ENCODE measurements around the gene GSTM2. TPM values are rescaled to one million over a fixed set of nuclear protein-coding genes. Genes with fewer than 3 reads are reported as not detected.

Gene GSTM2
- total and polyA plus RNA-seq, 3 donors from 2014 or later, result 68.0 to 131 (median 83.2) TPM

DNA sequence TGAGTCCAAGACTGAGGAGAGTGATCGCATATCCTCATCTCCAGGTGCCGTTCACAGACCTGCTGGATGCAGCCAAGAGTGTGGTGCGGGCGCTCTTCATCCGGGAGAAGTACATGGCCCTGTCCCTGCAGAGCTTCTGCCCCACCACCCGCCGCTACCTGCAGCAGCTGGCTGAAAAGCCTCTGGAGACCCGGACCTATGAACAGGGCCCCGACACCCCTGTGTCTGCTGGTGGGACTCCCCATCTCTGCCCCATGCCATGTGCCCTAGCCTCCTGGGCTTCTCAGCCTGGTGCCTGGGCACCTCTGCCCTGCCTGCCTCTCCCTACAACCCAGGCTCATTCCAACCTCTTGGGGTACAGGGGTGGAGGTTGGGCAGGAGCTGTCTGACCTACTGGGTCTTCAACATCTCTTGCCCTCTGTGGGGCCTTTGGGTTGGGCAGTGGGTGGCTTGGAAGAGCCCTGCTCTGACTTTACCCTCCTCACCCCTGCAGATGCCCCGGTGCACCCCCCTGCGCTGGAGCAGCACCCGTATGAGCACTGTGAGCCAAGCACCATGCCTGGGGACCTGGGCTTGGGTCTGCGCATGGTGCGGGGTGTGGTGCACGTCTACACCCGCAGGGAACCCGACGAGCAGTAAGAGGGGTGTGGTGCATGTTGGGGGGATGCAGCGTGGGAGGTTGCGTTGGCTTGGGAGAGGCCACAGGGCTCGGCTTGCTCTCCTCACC is 41.0 kb upstream of the GSTM2 start:
- no peaks in the 10 kb centered on the region for H3K36me3 ChIP-seq (ENCODE audit: low read depth, missing control alignments)
- no peaks in the 10 kb centered on the region for H3K27me3 ChIP-seq
- H3K9me3 ChIP-seq, result no peaks in the 10 kb centered on the region
- no peak for TF ChIP-seq CTCF (IDR thresholded peaks at IDR 0.05)
- no peak for TF ChIP-seq POLR2A (IDR thresholded peaks at IDR 0.05)
- no peak for DNase-seq
- intact Hi-C loops (cut with DNase I; ENCODE audit: low total_unique reads), result loop anchor here (5.0 kb wide), 1 partner anchor 75 kb away; no protein-coding TSS in a partner anchor
- WGBS, 2 donors, result 91 to 96% methylated on average over 7 to 21 of the region's 21 CpGs
- H3K4me1 ChIP-seq, result peaks cover 29% of the 10 kb centered on the region
- no peak overlapping the region for H3K4me3 ChIP-seq
- H3K27ac ChIP-seq, result no peak overlapping the region

DNA sequence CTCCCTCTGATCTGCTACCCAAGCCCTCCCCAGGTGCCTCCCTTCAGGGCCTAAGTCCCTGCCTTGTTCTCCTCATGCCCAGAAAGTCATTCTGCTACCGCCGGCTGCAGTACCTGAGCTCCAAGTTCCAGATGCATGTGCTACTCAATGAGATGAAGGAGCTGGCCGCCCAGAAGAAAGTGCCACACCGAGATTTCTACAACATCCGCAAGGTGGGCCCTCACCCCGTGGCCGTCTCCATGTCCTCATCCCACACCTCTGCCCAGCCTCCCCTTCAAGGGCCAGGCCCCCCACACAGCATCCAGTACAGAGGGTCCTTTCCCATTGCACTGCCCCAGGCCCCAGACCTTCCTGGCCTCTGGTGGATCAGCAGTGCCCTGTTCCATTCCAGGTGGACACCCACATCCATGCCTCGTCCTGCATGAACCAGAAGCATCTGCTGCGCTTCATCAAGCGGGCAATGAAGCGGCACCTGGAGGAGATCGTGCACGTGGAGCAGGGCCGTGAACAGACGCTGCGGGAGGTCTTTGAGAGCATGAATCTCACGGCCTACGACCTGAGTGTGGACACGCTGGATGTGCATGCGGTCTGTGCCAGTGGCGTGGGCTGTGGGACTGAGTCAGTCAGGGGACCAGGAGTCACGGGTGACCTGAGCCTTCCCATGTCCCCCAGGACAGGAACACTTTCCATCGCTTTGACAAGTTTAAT is 40.0 kb upstream of the GSTM2 start:
- no peaks in the 10 kb centered on the region for H3K36me3 ChIP-seq (ENCODE audit: low read depth, missing control alignments)
- 91 to 92% methylated on average over 11 to 23 of the region's 23 CpGs for WGBS, 2 donors
- H3K4me3 ChIP-seq, result no peak overlapping the region
- TF ChIP-seq POLR2A (IDR thresholded peaks at IDR 0.05) (no peak), CTCF (IDR thresholded peaks at IDR 0.05) (no peak)
- no peaks in the 10 kb centered on the region for H3K27me3 ChIP-seq
- no peak for DNase-seq
- peaks cover 34% of the 10 kb centered on the region for H3K4me1 ChIP-seq
- no peak overlapping the region for H3K27ac ChIP-seq
- intact Hi-C loops (cut with DNase I; ENCODE audit: low total_unique reads), result loop anchor here (5.0 kb wide), 1 partner anchor 76 kb away; no protein-coding TSS in a partner anchor
- no peaks in the 10 kb centered on the region for H3K9me3 ChIP-seq

DNA sequence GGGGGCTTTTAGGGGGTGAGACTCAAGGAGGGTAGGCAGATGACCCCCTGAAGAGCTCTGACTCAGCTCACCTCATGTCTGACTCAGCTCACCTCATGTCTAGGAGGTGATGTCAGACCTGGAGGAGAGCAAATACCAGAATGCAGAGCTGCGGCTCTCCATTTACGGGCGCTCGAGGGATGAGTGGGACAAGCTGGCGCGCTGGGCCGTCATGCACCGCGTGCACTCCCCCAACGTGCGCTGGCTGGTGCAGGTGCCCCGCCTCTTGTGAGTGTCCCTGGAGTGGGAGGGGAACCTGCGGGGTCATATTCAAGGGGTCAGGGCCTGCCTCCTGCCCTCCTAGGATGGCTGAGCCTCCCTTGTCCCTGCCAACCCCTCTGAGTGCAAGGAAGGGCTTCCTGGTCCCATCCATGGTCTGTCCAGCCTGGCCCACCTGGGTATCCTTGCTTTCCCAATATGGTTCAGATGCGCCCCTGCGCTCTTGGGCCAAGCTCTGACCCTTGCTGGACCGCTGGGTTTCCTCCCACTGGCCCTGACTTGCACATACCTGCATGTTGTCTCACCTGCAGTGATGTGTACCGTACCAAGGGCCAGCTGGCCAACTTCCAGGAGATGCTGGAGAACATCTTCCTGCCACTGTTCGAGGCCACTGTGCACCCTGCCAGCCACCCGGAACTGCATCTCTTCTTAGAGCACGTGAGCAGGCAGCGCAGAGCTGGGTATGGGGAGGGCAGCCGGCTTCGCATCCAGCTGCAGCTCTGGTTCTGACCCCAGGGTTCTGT is 39.1 kb upstream of the GSTM2 start:
- Histone ChIP-seq H3K36me3 (ENCODE audit: low read depth, missing control alignments) (no peaks in the 10 kb centered on the region), H3K4me1 (peaks cover 27% of the 10 kb centered on the region), H3K4me3 (no peak overlapping the region), H3K9me3 (no peaks in the 10 kb centered on the region), H3K27ac (no peak overlapping the region), H3K27me3 (no peaks in the 10 kb centered on the region)
- TF ChIP-seq CTCF (IDR thresholded peaks at IDR 0.05) (no peak), POLR2A (IDR thresholded peaks at IDR 0.05) (no peak)
- 74 to 89% methylated on average over 16 to 23 of the region's 23 CpGs for WGBS, 2 donors
- no peak for DNase-seq
- intact Hi-C loops (cut with DNase I; ENCODE audit: low total_unique reads), result loop anchor here (5.0 kb wide), 1 partner anchor 76 kb away; no protein-coding TSS in a partner anchor

DNA sequence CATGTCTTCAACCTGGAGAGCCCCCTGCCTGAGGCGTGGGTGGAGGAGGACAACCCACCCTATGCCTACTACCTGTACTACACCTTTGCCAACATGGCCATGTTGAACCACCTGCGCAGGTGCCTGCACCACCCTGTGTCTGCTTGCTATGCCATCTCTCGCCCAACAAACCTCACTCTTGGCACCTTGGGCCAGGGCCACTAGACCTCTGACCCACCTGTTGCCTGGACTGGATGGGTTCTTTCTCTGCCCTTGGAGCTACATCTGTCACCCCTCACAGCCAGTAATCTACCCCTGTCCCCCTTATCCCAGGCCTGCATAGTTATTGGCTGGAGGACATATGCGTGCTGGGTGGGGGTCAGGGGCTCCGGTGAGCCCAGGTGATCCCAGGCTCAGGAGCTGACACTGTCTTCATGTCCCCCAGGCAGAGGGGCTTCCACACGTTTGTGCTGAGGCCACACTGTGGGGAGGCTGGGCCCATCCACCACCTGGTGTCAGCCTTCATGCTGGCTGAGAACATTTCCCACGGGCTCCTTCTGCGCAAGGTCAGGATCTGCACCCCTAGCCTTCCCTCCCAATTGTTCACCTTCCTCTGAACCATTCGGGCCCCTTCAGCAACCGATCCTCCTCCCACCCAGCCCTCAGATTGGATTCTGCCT is 38.4 kb upstream of the GSTM2 start:
- 77 to 79% methylated on average over 7 to 10 of the region's 10 CpGs for WGBS, 2 donors
- DNase-seq, result no peak
- H3K9me3 ChIP-seq, result no peaks in the 10 kb centered on the region
- no peak overlapping the region for H3K4me3 ChIP-seq
- H3K27ac ChIP-seq, result no peak overlapping the region
- H3K36me3 ChIP-seq (ENCODE audit: low read depth, missing control alignments), result no peaks in the 10 kb centered on the region
- intact Hi-C loops (cut with DNase I; ENCODE audit: low total_unique reads), result loop anchor here (5.0 to 10.0 kb wide), 2 partner anchors 77 to 355 kb away; partner anchors contain the start of gene AHCYL1
- H3K4me1 ChIP-seq, result peaks cover 20% of the 10 kb centered on the region
- no peaks in the 10 kb centered on the region for H3K27me3 ChIP-seq
- TF ChIP-seq POLR2A (IDR thresholded peaks at IDR 0.05), result no peak
- no peak for TF ChIP-seq CTCF (IDR thresholded peaks at IDR 0.05)

Measured in testis (tissue), 3 donors.